Measurements from ENCODE around the gene CCNY.

Gene CCNY

GRCh38 chr10:35486297-35486990 is 150.1 kb downstream of the CCNY start:
- Histone ChIP-seq H3K9ac (ENCODE audit: low read depth, low read length, poor library complexity, severe bottlenecking) (no peak overlapping the region), H3K27me3 (ENCODE audit: insufficient read depth, low read length, poor library complexity, severe bottlenecking) (no peaks in the 10 kb centered on the region), H3F3A (ENCODE audit: low read depth) (no peaks in the 10 kb centered on the region), H3K9me2 (replicated peaks; ENCODE audit: low read depth, low read length) (no peaks in the 10 kb centered on the region), H3K9me3 (ENCODE audit: insufficient read depth, low read depth, low read length) (no peaks in the 10 kb centered on the region), H4K20me1 (ENCODE audit: insufficient read depth, low read length, poor library complexity, severe bottlenecking) (peaks cover 3% of the 10 kb centered on the region), H3K4me2 (ENCODE audit: low read depth, low read length, poor library complexity, severe bottlenecking) (no peak overlapping the region), H3K79me2 (ENCODE audit: insufficient read depth, low read length) (peaks cover 78% of the 10 kb centered on the region), H3K36me3 (ENCODE audit: insufficient read depth, low read length) (peaks cover 53% of the 10 kb centered on the region), H3K4me3 (ENCODE audit: low read length, poor library complexity, severe bottlenecking) (no peak overlapping the region), H2AFZ (ENCODE audit: low read length) (no peak overlapping the region), H3K4me1 (ENCODE audit: insufficient read depth, low read length, poor library complexity, severe bottlenecking) (no peaks in the 10 kb centered on the region)
- TF ChIP-seq CTCF (conservative IDR thresholded peaks at IDR 0.05; ENCODE audit: low read length) (no peak), EZH2phosphoT487 (IDR thresholded peaks at IDR 0.05; ENCODE audit: borderline replicate concordance) (no peak)

GRCh38 chr10:35487336-35488034 is 151.2 kb downstream of the CCNY start:
- H2AFZ ChIP-seq (ENCODE audit: low read length) = no peak overlapping the region

GRCh38 chr10:35488228-35488627 is 151.9 kb downstream of the CCNY start:
- TF ChIP-seq CTCF (conservative IDR thresholded peaks at IDR 0.05; ENCODE audit: low read length) (no peak), EZH2phosphoT487 (IDR thresholded peaks at IDR 0.05; ENCODE audit: borderline replicate concordance) (no peak)
- Histone ChIP-seq H3K4me1 (ENCODE audit: insufficient read depth, low read length, poor library complexity, severe bottlenecking) (peaks cover 7% of the 10 kb centered on the region), H3K79me2 (ENCODE audit: insufficient read depth, low read length) (peaks cover 73% of the 10 kb centered on the region), H3K9ac (ENCODE audit: low read depth, low read length, poor library complexity, severe bottlenecking) (no peak overlapping the region), H3K27me3 (ENCODE audit: insufficient read depth, low read length, poor library complexity, severe bottlenecking) (no peaks in the 10 kb centered on the region), H2AFZ (ENCODE audit: low read length) (no peak overlapping the region), H3K36me3 (ENCODE audit: insufficient read depth, low read length) (peaks cover 53% of the 10 kb centered on the region), H3K9me2 (replicated peaks; ENCODE audit: low read depth, low read length) (no peaks in the 10 kb centered on the region), H3K4me2 (ENCODE audit: low read depth, low read length, poor library complexity, severe bottlenecking) (no peak overlapping the region), H3K9me3 (ENCODE audit: insufficient read depth, low read depth, low read length) (no peaks in the 10 kb centered on the region), H4K20me1 (ENCODE audit: insufficient read depth, low read length, poor library complexity, severe bottlenecking) (peaks cover 4% of the 10 kb centered on the region), H3F3A (ENCODE audit: low read depth) (no peaks in the 10 kb centered on the region), H3K4me3 (ENCODE audit: low read length, poor library complexity, severe bottlenecking) (no peak overlapping the region)

More at GRCh38 chr10:35487336-35488034, 151.2 kb downstream of the CCNY start:
- Histone ChIP-seq H3K4me2 (ENCODE audit: low read depth, low read length, poor library complexity, severe bottlenecking) (no peak overlapping the region), H3K9me2 (replicated peaks; ENCODE audit: low read depth, low read length) (no peaks in the 10 kb centered on the region), H3K27me3 (ENCODE audit: insufficient read depth, low read length, poor library complexity, severe bottlenecking) (no peaks in the 10 kb centered on the region), H3K9ac (ENCODE audit: low read depth, low read length, poor library complexity, severe bottlenecking) (no peak overlapping the region), H3K36me3 (ENCODE audit: insufficient read depth, low read length) (peaks cover 53% of the 10 kb centered on the region), H3K4me1 (ENCODE audit: insufficient read depth, low read length, poor library complexity, severe bottlenecking) (peaks cover 7% of the 10 kb centered on the region), H3F3A (ENCODE audit: low read depth) (no peaks in the 10 kb centered on the region), H4K20me1 (ENCODE audit: insufficient read depth, low read length, poor library complexity, severe bottlenecking) (peaks cover 6% of the 10 kb centered on the region), H3K4me3 (ENCODE audit: low read length, poor library complexity, severe bottlenecking) (no peak overlapping the region), H3K79me2 (ENCODE audit: insufficient read depth, low read length) (peaks cover 74% of the 10 kb centered on the region), H3K9me3 (ENCODE audit: insufficient read depth, low read depth, low read length) (no peaks in the 10 kb centered on the region)
- TF ChIP-seq EZH2phosphoT487 (IDR thresholded peaks at IDR 0.05; ENCODE audit: borderline replicate concordance) = no peak
- no peak for TF ChIP-seq CTCF (conservative IDR thresholded peaks at IDR 0.05; ENCODE audit: low read length)

All from Loucy (cell line).